SW 1271 (cell line): ENCODE data around the gene SLC30A10.
"Not testable (repeated sequence)": the region's sequence is repeated elsewhere in the genome, so short reads cannot be mapped to it uniquely, and the experiment has no call there.

Experiments used
- DNase-seq, 2 experiments: peaks; one replicate each; lab custom pipeline; 2025; lab: John Stamatoyannopoulos, UW

SLC30A10 gene

GRCh38 chr1:219927298-219927955 is 930 bp downstream of the SLC30A10 start:
- no peak for DNase-seq

- no peak for DNase-seq
Measured at GRCh38 chr1:219926363-219926998, 1.9 kb downstream of the SLC30A10 start.

GRCh38 chr1:219924342-219924741 is 4.0 kb downstream of the SLC30A10 start:
- no peak for DNase-seq

GRCh38 chr1:219917851-219918466 is 10.4 kb downstream of the SLC30A10 start:
- peak in 1 of 2 experiments; percentile 4 for DNase-seq

- DNase-seq: no peak
Measured at GRCh38 chr1:219917281-219917680, 11.1 kb downstream of the SLC30A10 start.

GRCh38 chr1:219916257-219916656 is 12.1 kb downstream of the SLC30A10 start:
- DNase-seq: no peak

- DNase-seq: no peak
Measured at GRCh38 chr1:219913005-219913770, 15.2 kb downstream of the SLC30A10 start.

- DNase-seq: no peak
Measured at GRCh38 chr1:219910716-219911115, 17.6 kb downstream of the SLC30A10 start.

GRCh38 chr1:219909476-219909875 is 18.9 kb downstream of the SLC30A10 start:
- no peak for DNase-seq

GRCh38 chr1:219908170-219908569 is 20.2 kb downstream of the SLC30A10 start:
- DNase-seq: no peak

- DNase-seq: no peak
Measured at GRCh38 chr1:219907772-219908070, 20.6 kb downstream of the SLC30A10 start.

GRCh38 chr1:219906924-219907771 is 21.2 kb downstream of the SLC30A10 start:
- DNase-seq: no peak

- not testable (repeated sequence) for DNase-seq
Measured at GRCh38 chr1:219906565-219906923, 21.8 kb downstream of the SLC30A10 start.

- no peak for DNase-seq
Measured at GRCh38 chr1:219905524-219905923, 22.8 kb downstream of the SLC30A10 start.

GRCh38 chr1:219904934-219905333 is 23.4 kb downstream of the SLC30A10 start:
- no peak for DNase-seq

GRCh38 chr1:219903353-219903871 is 24.9 kb downstream of the SLC30A10 start:
- DNase-seq: no peak

- no peak for DNase-seq
Measured at GRCh38 chr1:219902951-219903350, 25.4 kb downstream of the SLC30A10 start.

- no peak for DNase-seq
Measured at GRCh38 chr1:219900882-219901281, 27.5 kb downstream of the SLC30A10 start.

GRCh38 chr1:219900201-219900600 is 28.2 kb downstream of the SLC30A10 start:
- DNase-seq: no peak

GRCh38 chr1:219898375-219898774 is 30.0 kb downstream of the SLC30A10 start:
- DNase-seq: no peak

GRCh38 chr1:219897914-219898313 is 30.4 kb downstream of the SLC30A10 start:
- DNase-seq: no peak

- DNase-seq: not testable (repeated sequence)
Measured at GRCh38 chr1:219892271-219892670, 36.1 kb downstream of the SLC30A10 start.
